GM12873 (cell line): ENCODE results near the gene DISC1.

Experiments used
- CTCF ChIP-seq: IDR thresholded peaks from 2 replicates; pipeline ENCODE4 v1.5.1; 2012; ENCODE audit warnings: low read depth, mild to moderate bottlenecking, moderate library complexity, low read length, control low read depth; ENCODE audit not compliant: insufficient read depth; ENCODE audit errors: missing control alignments

Gene DISC1

GRCh38 chr1:231677442-231677841, 50.9 kb downstream of the DISC1 start:
- TF ChIP-seq CTCF, result no peak

- no peak for TF ChIP-seq CTCF
Measured at GRCh38 chr1:231678011-231678432, 51.4 kb downstream of the DISC1 start.

GRCh38 chr1:231679109-231679508, 52.5 kb downstream of the DISC1 start:
- TF ChIP-seq CTCF, result no peak

- no peak for TF ChIP-seq CTCF
Measured at GRCh38 chr1:231681006-231681405, 54.4 kb downstream of the DISC1 start.

- TF ChIP-seq CTCF, result no peak
Measured at GRCh38 chr1:231682779-231683178, 56.2 kb downstream of the DISC1 start.

GRCh38 chr1:231683439-231684165, 57.0 kb downstream of the DISC1 start:
- TF ChIP-seq CTCF, result no peak

GRCh38 chr1:231684356-231685244, 58.0 kb downstream of the DISC1 start:
- no peak for TF ChIP-seq CTCF
